Hepatic stellate cell (primary cell): ENCODE measurements around the gene SFRP5.
A peak's percentile ranks its signal among the peaks of the same experiment; 100 is the strongest.

Experiments used
- DNase-seq: peaks from one replicate; pipeline ENCODE4 v3.0.0; 2011; ENCODE audit warnings: low spot score

SFRP5 gene, protein sequence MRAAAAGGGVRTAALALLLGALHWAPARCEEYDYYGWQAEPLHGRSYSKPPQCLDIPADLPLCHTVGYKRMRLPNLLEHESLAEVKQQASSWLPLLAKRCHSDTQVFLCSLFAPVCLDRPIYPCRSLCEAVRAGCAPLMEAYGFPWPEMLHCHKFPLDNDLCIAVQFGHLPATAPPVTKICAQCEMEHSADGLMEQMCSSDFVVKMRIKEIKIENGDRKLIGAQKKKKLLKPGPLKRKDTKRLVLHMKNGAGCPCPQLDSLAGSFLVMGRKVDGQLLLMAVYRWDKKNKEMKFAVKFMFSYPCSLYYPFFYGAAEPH

DNA sequence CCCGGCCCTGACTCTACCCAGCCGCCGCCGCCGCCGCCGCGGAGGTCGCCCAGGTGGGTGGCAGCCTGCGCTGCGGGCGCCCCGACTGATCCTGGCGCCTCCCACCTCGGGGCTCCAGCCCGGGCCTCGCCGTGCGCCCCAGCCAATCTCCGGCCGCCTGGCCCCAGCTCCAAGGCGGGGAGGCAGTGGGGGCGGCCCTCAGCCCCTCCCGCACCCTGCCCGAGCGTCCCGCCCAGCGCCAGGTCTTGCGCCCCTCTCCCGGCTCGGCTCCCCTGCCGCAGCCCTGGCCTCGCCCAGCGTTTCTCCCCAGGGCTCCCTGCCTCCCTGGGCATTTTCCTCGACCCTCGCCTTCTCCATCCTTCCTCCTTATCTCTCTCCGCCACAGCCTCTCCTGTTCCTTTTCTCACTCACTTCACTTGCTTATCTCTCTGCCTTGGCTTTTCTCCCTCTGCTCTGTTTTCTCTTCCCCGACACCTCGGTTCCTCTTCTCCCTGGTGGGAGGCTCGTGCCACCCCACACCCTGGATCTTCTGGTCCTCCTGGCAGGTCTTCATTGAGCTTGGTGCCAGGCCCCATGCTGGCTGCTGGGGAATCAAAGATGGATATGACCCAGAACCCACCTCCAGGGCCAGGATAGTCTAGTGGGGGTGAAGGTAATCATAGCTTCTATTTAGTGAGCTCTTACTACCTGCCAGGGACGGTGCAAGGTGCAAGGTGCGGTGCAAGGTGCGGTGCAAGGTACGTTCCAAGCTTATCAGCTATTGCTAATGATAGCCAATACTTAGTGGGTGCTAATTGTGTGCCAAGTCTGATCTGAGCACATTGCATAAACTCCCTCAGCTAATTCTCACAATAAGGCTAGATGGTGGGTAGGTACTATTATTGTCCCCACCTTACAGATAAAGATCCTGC, at the start of gene SFRP5:
SFRP5 (minus strand) TSS at position 87 of the 911 bp plus-strand sequence. CDS start 166 bp downstream, outside the sequence.
- no peak for DNase-seq

DNA sequence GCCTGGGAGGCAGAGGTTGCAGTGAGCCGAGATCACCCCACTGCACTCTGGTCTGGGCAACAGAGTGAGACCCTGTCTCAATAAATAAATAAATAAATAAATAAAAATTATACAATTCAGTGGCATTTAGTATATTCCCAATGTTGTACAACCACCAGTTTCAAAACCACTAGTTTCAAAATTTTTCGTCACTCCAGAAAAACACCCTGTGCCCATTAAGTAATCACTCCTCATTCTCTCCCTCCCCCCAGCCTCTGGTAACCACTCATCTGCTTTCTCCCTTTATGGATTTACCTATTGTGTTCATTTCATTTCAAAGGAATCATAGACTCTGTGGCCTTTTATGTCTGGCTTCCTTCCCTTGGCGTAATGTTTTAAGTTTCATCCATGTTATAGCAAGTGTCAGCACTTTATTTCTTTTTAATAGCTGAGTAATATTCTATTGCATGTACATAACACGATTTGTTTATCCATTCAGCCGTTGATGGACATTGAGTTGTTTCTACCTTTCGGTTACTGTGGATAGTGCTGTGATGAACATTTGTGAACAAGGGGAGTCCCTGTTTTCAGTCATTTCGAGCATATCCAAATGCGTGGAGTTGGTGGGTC, 48.4 kb upstream of the SFRP5 start:
- no peak for DNase-seq

DNA sequence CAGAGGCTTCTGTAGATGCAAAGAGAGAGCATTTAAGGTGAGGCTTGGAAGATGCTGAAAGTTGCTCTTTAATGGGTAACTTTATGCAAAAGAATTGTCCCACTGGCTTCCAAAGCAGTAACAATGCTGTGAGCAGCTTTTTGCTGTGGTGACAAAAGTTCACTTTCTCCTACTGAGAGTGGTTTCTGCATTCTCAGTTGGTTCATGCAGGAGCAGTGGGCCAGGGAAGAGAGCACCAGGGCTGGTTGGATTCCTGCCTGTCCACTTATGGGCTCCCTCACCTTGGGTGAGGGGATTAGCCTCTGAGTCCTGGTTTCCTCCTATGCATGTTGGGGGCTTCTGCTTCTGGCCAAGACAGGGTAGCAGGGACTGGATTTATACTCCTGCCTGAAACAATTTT, 46.8 kb upstream of the SFRP5 start:
- DNase-seq: no peak

DNA sequence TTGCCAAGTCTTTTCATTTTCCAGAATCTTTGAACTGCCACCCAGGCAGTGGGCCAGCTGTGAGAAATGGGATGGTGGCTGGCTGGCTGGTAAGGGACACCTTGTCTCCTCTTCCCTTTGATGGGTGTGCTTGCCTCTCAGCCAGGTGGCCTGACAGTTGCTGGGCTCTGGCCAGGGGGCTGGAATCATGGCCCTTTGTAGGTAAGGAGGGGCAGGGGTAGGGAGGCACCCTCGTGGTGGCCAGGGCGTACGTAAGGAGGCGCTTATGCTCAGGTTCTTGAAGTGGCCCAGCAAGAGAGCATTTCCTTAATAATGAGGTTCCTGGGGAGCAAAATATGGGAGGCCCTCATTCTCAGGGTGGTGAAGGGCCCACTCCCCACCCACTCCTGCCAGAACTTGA, 44.8 kb upstream of the SFRP5 start:
- no peak for DNase-seq

DNA sequence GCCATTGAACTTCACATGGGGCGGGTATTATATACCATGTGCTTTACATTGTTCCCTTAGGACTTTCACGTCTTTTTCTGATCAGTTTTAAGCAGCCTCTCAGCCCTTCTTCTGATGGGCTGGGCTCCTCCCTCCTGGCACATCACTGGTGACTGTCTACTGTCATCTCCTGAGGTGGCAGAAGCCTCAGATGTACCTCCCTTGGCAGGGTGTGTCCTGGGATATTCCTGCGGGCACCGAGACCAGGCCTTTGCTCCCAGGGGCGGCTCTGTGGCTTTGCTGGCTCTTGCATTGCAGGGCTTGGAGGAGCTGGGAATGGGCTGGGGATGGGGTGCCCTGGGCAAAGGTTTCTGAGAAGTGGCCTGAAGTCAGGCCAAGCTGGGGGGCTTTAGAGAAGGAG, 43.2 kb upstream of the SFRP5 start:
- no peak for DNase-seq

DNA sequence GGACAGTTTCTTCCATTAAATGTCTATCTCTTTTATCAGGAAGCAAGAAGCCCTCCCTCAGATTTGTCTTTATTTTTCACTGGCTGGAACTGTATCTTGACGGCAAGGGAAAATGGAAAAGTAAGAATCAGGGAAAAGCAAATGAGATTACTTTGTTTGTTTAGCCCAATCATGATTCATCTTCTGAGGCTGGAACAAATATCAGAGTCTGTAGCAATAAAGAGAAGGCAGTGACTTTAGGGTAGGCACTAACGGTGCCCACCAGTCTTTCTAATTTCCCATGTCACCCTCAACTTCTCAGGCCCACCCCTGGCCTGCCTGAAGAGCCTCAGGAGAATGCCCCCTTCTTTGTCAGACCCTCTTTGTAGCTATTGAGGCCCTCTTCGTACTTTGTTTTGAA, 41.5 kb upstream of the SFRP5 start:
- DNase-seq: no peak

DNA sequence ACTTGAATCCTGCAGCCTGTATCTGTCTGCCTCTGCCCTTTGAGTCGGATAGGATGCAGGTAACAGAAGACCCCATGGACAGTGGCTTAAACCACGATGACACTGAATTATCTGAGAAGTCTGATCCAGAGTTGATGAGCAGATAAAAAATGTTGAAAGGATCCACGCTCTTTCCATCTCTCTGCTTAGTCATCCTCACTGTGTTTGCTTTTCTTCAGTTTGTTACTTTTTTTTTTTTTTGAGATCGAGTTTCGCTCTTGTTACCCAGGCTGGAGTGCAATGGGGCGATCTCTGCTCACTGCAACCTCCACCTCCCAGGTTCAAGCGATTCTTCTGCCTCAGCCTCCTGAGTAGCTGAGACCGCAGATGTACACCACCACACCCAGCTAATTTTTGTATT, 40.9 kb upstream of the SFRP5 start:
- no peak for DNase-seq

DNA sequence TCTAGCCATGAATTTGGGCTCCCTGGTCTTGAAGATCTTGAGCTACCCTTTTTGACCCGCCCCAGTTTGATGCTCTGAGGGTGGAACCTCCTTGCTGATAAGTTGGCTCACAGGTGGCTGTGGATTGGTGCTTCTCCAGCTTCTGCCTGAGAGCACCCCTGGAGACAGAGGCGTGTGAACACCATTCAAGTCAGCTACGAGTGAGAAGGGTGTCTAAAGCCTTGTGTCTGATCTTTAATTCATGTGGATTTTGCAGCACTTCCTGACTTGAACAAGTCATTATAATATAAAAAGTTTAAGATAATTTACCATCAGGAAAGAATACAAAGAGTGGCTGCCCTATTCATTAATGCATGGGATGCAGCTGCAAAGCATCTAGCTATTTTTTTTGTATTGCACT, 40.2 kb upstream of the SFRP5 start:
- no peak for DNase-seq

DNA sequence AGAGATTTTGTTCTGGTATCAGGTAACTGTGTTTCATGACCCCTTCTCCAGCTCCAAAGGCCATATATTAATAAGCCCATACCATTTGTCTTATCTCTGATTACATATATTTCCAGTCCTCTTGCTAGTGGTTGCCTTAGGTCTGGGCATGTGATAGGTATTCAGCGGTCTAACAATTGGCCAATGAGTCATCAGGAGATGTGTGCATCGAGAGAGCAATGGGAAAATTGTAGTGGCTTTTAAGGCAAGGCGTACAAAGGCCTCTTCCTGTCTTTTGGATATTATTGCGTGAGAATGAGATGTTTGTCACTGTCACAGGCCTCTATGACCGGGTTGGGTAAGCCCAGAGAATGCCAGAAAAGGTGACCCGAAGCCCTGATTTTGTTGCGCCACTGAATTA, 38.6 kb upstream of the SFRP5 start:
- no peak for DNase-seq

DNA sequence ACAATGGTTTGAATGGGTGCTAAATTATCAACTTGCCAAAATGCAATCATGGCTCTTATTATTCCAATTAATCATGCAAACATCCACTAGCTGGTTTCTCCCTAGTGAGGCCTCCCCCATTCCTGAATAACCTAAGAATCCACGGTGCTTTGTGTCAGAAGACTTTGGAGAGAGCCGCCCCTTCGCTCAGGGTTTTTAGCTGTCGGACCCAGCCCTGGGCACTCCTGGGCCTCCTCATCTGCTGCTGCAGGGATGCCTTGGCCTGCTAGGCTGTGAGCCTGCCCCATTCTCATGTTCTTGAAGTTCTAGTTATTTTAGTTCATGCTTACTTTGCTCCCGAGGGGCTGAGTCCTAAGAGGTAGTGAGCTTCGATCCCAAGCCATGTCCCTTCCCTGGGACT, 34.1 kb upstream of the SFRP5 start:
- no peak for DNase-seq

DNA sequence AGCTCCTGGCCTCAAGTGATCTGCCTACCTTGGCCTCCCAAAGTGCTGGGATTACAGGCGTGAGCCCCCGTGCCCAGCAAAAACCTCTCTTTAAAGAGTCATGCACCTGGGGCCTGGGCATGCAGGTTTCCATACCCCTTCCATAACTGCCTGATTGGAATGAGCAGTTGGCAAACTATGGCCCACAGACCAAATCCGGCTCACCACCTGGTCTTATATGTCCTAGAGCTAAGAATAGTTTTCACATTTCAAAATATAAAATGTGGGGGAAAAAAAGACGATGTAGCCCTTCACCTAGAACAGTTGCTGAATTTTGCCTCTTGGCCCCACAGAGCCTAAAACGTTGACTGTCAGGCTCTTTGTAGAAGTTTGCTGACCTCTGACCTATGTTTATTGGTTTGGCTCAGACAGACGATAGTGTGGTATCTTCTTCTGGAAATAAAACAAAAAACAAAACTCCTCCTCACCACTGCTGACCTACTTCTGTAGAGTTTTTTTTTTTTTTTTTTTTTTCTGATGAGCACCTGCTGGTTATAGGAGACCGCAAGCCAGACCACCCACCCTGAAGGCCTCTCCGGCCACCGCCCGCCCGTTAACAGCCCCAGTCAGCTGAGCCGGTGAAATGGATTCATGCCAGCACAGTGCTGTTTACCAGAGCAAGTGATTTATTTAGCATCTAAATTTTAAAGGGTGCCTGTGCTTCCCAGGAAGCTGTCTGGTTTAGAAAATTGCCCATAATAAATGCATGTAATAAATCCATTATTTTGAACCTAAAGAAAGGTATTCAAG, 33.5 kb upstream of the SFRP5 start:
- no peak for DNase-seq

DNA sequence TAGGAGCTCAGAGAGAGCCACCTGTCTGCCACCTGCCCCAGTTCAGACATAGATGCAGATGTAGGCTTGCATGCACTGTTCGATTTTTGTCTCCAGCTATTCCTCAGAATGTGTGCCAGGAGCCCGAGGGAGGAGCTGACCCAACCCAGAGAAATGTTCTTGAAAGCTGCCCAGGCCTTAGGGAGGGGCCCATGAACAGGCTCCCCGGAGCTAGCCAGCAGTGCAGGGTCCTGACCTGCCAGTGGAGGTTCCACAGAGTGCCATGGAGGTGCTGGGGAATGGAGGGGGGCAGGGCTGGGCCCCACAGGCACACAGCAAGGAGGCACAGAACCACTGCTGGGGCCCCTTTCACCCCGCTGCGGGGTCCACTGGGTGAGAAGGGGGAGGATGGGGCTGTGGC, 29.6 kb upstream of the SFRP5 start:
- no peak for DNase-seq

DNA sequence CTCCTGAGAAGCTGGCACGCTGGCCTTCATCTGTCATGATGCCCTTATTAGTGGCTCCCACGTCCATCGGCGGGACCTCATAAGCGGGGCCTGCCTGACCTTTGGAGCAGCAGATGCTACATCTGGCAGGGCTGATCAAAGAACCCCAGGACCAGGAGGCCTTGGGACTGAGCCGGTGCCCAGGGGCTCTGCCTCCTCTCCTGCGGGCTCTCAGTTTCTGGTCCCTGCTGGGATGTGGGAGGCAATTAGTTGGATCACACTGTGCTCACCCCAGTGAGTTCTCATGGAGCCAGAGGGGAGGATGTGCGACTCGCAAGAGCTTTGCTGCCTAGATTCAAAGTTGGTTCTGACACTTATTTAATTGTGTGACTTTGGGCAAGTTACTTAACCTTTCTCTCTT, 28.7 kb upstream of the SFRP5 start:
- no peak for DNase-seq

DNA sequence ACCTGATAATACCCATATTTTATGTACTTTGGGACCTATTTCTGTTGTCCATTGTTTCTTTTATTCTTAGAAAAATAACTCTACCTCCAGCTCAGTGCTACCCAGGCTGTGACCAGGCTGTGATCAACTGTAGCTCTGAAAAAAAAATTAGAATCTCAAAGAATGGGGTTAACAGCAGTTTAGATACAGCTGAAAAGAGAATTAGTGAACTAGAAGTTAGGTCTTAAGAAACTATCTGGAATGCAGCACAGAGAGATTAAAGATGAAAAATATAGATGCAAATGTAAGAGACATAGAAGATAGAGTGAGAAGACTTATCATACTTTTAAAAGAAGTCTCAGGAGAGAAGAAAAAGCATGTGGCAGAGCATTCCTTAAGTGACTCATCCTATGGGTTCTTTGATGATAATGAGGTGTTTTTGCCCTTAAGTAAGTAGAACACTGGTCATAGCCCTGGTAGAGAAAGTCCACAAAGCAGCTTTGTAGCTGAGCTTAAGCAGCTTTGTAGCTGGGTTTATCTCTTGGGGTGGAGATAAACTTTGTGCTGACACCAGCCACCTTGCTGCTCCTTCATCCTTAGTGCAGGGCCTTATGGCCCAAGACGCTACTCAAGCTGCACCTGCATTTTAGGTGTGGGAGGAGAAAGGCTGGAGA, 27.3 kb upstream of the SFRP5 start:
- DNase-seq: no peak

DNA sequence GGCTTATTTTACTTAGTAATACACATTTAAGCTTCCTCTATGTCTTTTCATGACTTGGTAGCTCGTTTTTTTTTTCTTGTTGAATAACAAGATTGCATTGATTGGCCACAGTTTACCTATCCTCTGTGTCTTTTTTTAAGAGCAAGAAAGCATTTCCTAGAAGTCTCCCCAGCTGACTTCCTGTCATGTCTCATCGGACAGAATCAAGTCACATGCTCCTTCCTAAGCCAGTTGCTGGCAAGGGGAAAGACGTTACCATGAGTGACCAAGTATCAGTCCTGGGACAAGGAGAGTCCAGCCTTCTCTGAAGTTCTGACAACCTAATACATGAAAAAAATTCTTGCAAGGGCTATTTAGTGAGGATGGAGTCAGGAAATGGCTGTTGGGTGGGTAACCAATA, 24.9 kb upstream of the SFRP5 start:
- DNase-seq: no peak

DNA sequence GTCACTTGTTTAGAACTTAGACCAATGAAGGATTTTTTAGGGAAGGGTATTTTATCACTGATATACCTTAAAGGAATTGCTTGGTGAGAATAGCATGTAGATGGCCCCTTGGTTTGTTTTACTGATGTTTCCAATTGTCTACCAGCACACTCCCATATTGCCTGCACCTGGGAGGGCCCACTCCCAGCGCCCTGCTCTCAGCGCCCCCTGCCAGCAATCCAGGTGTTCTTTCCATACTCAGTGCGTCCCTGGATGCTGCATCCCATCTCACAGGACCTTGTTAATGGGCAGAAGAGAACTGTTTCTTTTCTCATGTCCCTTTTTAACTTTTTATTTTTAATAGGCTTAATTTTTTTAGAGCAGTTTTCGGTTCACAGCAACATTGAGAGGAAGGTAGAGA, 24.1 kb upstream of the SFRP5 start:
- DNase-seq: no peak

DNA sequence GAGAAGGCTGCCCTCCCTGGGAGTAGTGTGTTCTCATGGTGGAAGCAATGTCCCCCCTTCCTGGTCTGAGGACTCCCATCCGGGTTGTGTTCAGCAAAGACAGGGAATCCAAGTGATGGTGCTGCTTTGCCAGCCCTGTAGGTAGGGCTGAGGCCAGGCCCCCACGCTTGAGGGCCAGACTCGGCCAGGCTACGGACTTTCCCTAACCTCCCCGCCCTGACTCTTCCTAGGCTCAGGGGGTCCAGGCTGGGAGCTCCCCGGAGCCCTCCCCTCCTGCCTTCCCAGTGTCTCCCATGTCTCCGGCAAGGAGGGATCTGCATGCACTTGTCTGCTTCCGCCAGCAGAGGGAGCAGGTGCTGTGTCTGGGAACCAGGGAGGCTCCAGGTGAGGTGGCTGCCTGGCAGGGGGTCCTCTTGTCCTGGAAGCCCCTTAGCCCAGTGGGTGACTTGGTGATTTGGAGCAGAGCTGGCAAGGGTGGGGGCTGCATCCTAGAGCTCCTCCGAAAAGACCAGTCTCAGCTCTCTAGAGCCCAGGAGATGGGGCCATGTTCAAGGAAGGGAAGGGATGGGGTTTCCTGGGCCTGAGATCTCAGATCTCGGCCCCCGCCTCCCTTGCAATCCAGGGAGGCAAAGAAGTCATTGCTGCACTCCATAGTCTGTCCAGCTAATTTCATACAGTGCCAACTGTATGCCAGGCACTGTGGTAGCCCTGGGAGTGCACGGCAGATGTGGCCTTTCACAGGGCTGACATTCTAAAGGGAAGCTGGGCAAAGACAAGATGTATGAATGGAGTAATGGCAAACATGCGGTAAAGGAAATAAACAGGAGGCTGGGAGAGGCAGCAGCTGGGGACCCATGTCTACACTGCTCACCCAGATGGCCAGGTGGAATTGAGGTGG, 20.3 kb upstream of the SFRP5 start:
- peak; percentile 80 for DNase-seq

DNA sequence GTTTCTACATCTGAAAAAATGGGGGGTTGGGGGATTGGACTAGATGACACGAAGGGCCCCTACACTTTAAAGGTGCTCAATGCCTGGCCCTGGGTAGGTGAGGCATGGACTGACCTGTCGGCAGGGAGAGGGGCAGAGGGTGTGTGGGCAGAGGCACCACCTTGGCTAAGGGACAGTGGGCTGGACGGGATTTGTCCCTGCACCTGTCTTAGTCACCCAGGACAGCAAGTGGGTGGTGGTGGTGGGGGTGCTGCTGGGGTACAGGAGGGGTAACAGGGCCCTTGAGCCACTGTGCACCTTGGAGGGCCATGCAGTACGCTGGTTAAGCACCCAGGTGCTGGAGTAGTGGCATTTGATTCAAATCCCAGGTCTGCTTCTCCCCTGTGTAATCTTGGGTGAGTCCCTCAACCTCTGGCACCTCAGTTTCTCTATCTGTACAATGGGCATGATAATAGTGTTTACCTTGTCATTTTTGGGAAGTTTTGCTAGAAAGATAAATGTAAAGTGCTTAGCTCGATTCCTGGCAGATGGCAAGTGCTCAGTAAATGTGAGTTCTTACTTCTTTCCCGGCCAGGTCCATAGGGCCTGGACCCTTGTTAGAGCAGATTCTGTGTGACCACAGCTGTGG, 18.1 kb upstream of the SFRP5 start:
- DNase-seq: no peak

DNA sequence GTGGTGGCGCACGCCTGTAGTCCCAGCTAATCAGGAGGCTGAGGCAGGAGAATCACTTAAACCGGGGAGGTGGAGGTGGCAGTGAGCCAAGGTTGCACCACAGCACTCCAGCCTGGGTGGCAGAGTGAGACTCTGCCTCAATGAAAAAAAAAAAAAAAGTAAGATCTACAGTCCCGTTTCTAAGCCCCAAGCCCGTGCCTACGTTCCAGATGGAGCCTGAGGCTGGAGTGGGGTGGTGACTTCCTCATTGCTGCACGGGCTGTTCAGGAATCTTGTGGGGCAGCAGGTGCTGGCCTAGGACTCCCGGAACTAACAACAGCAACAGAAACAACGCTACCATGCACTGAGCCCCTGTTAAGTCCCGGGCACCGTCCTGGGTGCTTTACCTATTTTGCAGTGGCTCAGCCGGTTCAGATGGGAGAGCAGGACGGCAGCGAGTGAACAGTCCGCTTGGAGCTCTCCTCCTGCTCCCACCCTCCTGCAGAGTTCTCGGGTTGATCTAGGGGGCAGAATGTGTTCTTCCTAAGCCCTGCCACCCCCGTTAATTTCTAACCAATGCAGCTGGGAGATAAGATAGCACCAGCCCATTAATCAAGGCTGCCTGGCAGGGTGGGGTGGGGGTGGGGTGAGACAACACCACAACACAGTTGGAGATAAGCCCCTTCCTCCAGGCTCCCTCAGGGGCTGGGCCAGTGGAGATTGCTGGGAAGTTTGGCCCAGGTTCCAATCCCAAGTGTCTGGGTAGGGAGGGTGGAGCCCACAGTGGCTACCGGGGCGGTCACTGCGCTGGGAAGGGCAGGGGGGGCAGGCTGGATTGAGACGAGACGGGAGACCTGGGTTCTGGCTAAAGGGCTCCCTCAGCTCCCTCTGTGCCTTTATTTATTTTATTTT, 17.0 kb upstream of the SFRP5 start:
- DNase-seq: no peak
